Measurements from ENCODE around the gene RNU11.
A peak's percentile ranks its signal among the peaks of the same experiment; 100 is the strongest.
"Not testable (repeated sequence)": the region's sequence is repeated elsewhere in the genome, so short reads cannot be mapped to it uniquely, and the experiment has no call there.

RNU11 gene

GRCh38 chr1:28648474-28649198, at the start of gene RNU11:
TSS of gene RNU11 (plus strand) at chr1:28648600.
- peak; percentile 93 for DNase-seq

GRCh38 chr1:28601696-28602095, 46.7 kb upstream of the RNU11 start:
- DNase-seq, result no peak

DNA sequence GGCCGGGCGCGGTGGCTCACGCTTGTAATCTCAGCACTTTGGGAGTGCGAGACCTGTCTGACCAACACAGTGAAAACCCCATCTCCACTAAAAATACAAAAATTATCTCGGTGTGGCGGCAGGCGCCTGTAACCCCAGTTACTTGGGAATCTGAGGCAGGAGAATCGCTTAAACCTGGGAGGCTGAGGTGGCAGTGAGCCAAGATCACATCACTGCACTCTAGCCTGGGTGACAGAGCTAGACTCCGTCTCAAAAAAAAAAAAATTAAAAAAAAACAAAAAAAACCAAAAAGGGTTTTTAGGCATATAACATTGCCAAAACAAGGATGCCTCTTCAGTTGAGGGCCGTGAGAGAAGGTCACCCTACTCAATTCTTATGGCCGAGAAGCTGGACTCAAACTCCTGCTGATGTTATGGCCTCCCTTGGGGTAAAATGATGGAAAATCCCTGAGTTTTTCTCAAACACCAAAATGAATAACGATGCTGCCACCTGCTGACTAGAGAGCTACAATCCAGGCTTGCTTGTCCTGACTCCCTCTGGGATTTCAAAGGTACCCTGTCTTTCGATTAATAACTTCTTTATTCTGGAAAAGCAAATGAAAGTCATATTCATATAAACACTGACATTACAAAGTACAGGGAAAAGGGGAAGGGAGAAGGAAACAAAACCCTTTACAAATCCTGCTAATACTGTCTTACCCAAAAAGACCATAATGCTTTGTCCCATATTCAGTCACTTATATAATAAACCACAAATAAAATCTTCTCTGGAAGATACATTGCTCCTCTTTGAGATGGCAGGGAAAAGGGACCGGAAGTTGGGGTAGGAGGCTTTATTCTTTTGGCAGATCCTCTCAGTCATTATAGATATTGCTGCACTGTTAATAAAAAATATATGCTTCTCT, 45.6 kb upstream of the RNU11 start:
- peak; percentile 8 for DNase-seq

DNA sequence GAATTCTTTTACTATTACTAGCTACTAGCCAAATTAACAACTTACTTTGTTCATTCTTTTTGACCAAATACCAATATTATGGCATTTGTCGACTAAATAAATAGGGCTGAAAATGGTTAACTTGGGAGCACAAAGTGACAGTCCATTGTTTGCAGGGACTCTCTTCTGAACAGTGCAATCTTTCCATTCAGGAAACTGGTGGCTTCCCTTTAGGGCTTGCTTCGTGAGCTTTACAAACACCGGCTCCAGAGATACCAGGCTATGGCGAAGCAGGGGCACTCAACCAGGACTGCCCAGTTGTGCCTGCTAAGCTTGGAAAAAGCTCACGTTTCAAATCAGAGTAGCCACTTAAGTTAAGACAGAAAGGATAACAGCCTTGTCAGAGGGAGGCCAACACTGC, 44.0 kb upstream of the RNU11 start:
- no peak for DNase-seq

DNA sequence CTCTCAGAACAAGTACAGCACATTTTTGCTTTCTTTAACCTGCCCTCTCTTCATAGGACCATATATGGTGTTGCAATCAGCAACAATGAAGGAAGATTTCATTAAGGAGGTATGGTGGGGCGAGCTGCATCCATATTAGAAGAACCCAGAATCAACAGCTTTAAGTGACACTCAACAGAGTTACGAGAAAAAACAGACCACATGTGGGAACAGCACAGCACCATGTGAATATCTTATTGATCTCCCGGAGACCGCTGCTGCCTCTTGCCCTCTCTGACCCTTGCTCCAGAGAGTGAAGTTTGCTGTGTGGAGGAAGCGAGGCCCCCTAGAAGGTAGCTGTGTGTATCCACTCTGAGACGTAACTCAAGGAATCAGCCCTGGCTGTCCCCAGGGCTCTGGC, 43.4 kb upstream of the RNU11 start:
- no peak for DNase-seq

- DNase-seq, result no peak
Measured at GRCh38 chr1:28606771-28607170, 41.6 kb upstream of the RNU11 start.

- no peak for DNase-seq
Measured at GRCh38 chr1:28613175-28613574, 35.2 kb upstream of the RNU11 start.

GRCh38 chr1:28631713-28632112, 16.7 kb upstream of the RNU11 start:
- DNase-seq, result no peak

GRCh38 chr1:28632560-28632959, 15.8 kb upstream of the RNU11 start:
- DNase-seq, result no peak

GRCh38 chr1:28640766-28641165, 7.6 kb upstream of the RNU11 start:
- peak; percentile 33 for DNase-seq

DNA sequence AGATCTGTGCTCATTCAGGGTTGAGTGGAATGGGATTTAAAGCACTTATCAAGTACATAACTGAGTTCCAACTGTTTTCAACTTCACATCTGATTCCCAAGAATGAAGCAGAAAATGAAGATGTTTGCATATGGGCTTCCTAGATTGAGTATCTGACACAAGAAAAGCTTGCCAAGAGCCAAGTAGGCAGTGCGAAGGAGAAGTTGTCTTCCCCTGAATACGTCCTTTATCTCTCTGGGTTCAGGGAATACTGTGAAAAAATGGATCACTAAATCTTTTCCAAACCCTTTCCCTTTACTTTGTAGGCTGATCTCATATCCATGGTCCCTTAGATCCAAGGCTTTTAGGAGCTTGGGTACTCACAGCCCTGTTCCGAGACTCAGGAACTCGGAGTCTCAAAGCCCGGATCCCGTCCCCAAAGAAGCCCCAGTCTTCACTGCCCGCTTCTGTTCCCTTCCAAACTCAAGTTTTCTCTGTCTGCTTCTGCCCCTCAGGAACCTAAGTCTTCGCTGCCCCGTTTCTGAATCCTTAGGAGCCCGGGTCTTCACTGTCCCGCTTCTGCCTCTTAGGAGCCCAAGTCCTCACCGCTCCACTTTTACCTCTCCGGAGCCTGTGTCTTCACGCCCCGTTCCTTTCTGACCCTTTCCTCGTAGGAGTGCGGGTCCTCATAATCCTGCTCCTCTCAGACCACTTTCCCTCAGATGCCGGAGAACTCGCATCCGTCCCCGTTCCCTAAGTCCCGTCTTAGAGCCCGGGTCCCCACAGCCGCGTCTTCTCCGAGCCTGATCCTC, 6.1 kb upstream of the RNU11 start:
- no peak for DNase-seq

- peak; percentile 96 for DNase-seq
Measured at GRCh38 chr1:28642847-28643635, 5.4 kb upstream of the RNU11 start, which contains the start of gene TAF12. TSS of gene TAF12 (minus strand) at chr1:28643067. CDS start at chr1:28622081, 20,986 bp downstream.

- DNase-seq, result no peak
Measured at GRCh38 chr1:28644494-28644893, 3.9 kb upstream of the RNU11 start.

DNA sequence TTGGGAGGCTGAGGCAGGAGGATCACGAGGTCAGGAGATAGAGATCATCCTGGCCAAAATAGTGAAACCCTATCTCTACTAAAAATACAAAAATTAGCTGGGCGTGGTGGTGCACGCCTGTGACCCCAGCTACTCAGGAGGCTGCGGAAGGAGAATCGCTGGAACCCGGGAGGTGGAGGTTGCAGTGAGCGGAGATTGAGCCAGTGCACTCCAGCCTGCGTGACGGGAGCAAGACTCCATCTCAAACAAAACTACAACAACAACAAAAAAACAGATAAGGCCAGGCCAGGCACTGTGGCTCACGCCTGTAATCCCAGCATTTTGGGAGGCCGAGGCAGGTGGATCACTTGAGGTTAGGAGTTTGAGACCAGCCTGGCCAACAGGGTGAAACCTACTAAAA, 3.0 kb upstream of the RNU11 start:
- not testable (repeated sequence) for DNase-seq

GRCh38 chr1:28646040-28646439, 2.4 kb upstream of the RNU11 start:
- no peak for DNase-seq

- DNase-seq, result peak; percentile 96
Measured at GRCh38 chr1:28648008-28648473, 359 bp upstream of the RNU11 start.

GRCh38 chr1:28653063-28653462, 4.7 kb downstream of the RNU11 start:
- DNase-seq, result not testable (repeated sequence)

DNA sequence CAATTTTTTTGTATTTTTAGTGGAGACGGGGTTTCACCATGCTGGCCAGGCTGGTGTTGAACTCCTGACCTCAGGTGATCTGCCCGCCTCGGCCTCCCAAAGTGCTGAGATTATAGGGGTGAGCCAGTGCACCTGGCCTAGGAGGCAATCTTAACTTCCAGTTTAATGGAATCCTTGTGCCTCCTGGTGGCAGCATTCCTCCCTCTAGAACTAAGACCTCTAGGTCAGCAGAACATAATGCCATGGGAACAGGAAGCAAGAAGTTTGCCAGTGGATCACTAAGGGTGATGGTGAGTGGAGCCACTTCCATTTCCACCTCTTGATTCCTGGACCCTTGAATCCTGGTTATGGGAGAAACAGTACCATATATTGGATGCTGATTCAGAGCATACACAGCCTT, 5.5 kb downstream of the RNU11 start:
- DNase-seq, result peak; percentile 9

GRCh38 chr1:28655448-28656311, 7.3 kb downstream of the RNU11 start:
- not testable (repeated sequence) for DNase-seq

GRCh38 chr1:28656335-28656734, 7.9 kb downstream of the RNU11 start:
- no peak for DNase-seq

DNA sequence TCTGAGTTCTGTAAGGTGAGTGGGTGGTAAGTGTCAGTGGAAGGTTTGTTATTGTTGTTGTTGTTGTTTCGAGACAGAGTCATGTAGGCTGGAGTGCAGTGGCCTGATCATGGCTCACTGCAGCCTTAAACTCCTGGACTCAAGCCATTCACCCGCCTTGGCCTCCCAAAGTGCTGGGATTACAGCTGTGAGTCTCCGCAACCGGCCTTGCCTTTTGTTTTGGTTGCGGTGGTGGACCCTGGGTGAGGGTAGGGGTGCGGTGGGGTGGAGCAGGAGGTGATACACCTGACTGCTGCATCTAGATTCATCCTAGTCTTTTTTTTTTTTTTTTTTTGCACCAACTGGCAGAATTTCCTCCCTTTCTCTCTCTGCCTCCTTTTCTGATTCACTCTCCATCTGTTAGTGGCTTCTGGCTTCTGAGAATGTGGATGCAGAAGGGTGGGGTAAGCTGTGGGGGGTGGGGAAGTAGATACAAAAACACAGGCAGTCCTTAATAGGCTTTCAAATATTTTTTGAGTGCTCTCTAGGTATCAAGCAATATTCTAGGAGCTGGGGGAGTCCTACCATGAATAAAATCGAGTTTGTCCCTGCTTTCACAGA, 15.6 kb downstream of the RNU11 start:
- no peak for DNase-seq
